GM18505 (cell line): Measurements from ENCODE around the gene JAG2.

Source experiments
- ATAC-seq: cut with Tn5 transposase; IDR thresholded peaks from one replicate; pipeline ENCODE4 v1.9.1; 2021; ENCODE audit not compliant: unreplicated experiment
- POLR2A ChIP-seq: IDR thresholded peaks from 4 replicates; pipeline ENCODE4 v1.6.1; 2011; ENCODE audit warnings: borderline replicate concordance; ENCODE audit not compliant: insufficient read depth, insufficient read length; ENCODE audit errors: extremely low read depth

JAG2 gene

DNA sequence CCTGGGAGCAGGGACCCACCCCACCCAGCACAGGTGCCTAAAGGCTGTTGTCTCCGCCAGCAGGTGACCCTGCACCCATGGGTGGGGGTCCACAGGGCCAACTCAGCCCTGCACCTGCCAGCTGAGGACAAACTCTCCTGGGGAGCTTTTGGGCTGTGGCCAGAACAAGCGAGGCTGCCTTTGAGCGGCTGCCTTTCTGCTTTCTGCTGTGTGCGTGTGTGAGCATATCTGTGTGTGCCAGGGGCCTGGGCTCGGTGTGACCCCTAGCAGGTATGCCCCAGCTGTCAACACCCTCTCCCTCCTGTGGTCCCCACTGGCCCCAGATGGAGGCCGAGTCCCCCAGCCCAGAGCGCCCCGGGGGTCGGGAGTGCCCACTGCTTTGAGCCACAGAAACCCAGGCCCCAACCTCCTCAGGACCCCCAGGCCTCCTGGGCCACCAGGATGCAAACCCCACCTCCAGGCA is 77.5 kb downstream of the JAG2 start:
- TF ChIP-seq POLR2A, result no peak
- ATAC-seq, result no peak
